IPS DF 4.7 (cell line): ENCODE data around the gene OSBPL2.

ENCODE experiments used
- DNase-seq: peaks from one replicate; pipeline ENCODE4 v3.0.0-alpha.2; 2013; ENCODE audit warnings: low spot score; ENCODE audit errors: extremely low read depth

OSBPL2 gene

DNA sequence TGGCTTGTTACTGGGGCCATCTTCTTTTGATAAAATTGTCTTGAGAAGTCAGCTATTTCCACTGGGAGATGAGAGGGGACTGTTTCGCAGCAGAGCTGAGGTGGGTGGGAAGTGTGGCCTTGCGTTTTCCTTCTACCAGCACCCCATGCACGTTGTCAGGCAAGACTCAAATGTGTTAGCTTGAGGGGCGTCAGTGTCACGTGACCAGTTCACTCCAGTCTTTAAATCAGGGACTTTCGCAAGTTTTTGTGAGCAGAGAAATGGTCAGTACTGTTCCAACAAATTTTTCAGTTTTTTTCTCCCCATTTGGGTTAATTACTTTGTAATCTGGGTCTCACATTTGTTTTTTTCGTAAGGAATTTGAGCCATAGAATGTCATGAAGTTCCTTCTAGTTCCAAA is 43.8 kb downstream of the OSBPL2 start:
- DNase-seq = no peak

DNA sequence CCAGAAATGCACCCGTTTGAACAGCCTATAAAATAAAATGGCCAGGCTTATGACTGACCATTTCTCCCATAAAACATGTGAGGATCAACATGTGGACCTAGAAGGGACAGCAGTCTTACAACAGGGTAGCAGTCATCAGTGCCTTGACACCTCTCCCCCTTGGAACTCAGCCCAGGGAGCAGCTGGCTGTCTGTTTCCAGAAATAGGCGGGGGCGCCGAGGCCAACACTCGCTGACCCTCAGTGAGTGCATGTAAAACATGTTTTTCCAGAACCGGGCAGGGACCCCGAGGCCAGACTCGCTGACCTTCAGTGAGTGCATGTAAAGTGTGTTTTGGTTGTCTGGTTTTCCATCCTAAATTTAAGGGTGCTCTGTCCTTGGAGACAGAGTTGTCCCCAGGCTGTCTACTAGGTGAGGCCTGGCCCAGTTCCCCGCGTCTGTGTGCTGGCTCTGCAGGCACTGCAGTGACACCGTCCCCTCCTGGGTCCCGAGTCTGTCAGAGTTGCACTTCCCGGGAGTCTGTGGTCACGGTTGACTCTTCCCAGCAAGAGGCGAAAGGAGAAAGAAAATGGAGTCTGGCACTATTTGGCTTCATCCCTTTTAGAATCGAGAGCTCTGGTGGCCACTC is 44.7 kb downstream of the OSBPL2 start:
- DNase-seq = no peak

DNA sequence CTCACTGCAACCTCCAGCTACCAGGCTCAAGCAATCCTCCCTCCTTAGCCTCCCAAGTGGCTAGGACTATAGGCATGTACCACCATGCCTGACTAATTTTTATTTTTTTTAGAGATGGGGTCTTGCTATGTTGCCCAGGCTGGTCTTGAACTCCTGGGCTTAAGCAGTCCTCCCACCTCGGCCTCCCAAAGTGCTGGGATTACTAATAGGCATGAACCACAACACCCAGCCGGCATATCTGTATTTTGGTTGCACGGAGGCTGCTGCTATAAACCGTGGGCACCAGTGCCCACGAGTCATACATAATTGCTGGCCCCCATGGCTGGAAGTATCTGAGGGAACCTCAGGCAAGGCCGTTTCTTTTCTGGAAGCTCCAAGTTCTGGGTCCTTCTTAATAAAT is 46.1 kb downstream of the OSBPL2 start:
- no peak for DNase-seq

DNA sequence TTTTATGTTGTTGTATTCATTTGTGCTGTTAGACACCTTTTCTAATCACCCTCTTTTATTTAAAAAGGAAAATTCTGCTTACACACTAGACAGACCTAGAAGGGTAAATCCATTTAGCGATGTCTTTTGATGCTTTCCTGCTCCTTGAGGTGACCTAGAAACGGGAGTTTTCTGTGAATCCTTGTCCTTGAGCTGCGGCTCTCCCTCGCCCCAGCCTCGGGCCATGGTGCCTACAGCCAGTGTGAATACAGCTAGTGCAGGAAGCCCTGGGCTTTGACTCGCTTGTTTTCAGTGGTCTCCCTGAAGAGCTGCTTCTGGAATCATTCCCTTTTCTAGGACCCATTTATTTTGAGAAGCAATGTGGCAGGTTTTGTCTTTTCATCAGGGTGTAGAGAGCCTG is 46.8 kb downstream of the OSBPL2 start:
- no peak for DNase-seq

DNA sequence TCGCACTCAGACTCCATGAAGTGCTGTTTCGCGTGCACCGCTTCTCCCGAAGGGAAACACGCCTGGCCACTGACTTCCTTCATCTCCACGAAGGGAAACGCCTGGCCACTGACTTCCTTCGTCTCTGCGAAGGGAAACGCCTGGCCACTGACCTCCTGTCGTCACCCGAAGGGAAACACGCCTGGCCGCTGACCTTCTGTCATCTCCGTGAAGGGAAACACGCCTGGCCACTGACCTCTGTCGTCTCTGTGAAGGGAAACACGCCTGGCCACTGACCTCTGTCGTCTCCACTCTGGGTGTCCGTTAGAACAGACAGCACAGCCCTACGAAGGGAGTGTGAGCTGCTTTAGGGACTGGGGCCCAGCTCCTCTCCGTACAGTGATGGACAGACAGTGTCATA is 47.4 kb downstream of the OSBPL2 start:
- no peak for DNase-seq

DNA sequence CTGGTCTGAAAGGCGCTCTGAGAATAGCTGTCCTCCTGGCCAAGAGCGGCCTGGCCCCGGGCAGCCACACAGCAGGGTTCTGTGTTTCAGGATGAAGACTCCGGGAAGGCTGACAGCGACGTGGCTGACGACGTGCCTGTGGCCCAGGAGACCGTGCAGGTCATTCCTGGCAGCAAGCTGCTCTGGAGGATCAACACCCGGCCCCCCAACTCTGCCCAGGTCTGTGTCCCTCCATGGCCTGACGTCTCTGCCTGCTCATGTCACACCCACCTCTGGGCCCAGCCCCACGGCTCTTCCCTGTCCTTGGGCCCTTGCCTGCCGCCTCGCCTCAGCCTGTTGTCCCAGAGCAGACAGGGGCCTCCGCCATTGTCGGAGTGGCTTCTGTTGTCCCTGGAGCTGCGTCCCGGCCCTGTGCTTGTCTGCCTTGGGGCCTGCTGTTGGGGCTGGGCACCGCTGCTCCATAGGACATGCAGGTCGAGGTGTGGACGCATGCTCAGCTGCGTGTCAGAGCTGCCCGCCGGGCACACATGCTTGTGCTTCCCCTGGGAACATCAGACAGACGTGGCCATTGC is 48.3 kb downstream of the OSBPL2 start:
- DNase-seq = no peak

DNA sequence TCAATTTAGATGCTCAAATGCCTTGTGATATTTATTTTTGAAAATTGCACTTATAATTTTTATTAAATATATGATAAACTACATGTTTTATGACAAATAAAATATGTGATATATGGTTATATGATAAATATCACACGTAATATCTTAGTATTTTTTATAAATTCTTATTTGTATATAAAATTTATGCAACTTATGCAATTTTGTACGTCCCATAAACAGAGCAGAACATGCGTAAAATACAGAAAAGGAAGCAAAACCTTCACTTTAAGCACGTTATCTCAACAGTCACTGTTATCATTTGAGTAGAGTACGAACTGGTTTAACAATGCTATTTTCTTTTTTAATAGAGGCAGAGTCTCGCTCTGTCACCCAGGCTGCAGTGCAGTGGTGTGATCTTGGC is 48.8 kb downstream of the OSBPL2 start:
- DNase-seq = no peak

DNA sequence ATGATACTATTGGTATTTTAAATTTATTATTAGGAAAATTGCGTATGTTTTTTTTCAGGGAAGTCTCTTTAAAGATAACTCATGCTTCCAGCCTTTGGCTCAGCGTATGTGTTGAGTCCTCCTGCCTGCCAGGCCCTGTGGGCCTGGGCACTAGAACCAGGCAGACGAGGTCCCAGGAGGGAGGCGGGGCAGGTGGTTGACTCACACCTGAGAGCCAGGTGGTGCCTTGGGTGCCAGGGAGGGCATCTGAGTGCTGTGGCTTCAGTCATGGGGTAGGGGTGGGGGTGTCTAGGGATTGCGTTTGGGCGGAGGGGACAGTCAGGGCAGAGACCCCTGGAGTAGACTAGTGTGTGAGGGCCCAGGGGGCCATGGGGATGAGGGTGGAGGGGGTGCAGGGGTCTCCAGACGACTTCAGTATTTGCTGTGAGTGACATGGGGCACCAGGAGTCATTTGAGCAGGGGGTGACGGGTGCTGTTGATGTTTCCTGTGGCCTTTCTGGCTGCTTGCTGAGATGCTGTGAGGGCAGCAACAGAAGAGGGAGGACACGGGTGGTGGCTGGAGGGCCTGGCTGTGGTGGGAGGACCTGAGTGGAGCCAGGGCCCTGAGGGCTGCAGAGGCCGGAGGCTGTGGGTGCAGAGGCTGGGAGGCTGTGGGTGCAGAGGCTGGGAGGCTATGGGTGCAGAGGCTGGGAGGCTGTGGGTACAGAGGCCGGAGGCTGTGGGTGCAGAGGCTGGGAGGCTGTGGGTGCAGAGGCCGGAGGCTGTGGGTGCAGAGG is 49.6 kb downstream of the OSBPL2 start:
- DNase-seq = no peak

DNA sequence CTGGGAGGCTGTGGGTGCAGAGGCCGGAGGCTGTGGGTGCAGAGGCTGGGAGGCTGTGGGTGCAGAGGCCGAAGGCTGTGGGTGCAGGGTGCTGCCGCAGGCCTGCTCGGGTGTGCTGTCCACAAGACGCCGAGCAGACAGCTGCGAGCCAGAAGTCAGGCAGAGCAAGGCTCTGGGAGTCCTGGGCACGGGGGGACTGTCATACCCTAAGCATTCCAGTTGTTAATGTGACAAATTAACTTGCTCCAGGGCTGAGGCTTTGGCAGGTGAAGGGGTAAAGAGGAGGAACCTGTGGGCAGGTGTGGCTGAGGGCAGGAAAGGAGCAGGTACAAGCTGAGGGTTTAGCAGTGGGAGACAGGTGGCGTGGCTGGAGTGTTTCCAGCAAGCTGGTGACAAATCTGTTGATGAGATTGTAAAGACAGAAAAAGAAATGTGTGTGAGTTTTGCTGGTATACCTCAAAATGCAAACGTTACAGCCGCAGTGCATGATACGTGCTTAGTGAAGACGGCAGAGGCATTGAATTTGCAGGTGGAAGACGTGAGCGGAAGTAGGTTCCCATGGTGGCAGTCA is 50.3 kb downstream of the OSBPL2 start:
- DNase-seq = no peak

DNA sequence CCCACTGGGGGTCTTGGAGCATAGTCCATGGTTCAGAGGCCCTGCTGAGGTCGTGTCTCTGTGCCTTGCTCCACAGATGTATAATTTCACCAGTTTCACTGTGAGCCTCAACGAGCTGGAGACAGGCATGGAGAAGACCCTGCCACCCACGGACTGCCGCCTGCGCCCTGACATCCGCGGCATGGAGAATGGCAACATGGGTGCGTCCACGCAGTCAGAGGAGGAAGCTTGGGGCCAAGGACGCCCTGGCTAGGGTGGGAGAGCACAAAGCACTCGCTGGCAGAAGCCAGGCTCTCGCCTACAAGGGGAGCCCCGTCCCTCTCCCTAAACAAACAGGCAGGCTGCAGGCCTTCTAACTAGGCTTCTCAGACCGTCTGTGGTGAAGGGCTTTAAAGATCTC is 50.8 kb downstream of the OSBPL2 start:
- no peak for DNase-seq

DNA sequence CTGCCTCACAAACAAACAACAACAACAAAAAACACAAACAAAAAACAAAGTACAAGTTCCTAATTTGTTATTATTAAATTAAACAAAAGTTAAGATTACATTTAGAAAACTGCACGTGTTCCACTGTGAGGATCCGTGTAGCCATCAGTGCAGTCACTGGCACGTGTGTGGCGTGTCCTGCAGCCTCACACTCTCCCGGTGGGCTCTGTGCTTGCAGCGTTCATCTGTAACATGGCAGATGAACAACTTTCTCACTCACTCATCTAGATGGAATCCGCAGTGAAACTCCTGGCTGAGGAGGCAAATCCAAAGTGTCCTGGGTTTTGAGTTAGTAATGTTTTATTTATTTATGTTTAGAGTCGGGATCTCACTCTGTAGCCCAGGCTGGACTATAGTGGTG is 51.6 kb downstream of the OSBPL2 start:
- no peak for DNase-seq

DNA sequence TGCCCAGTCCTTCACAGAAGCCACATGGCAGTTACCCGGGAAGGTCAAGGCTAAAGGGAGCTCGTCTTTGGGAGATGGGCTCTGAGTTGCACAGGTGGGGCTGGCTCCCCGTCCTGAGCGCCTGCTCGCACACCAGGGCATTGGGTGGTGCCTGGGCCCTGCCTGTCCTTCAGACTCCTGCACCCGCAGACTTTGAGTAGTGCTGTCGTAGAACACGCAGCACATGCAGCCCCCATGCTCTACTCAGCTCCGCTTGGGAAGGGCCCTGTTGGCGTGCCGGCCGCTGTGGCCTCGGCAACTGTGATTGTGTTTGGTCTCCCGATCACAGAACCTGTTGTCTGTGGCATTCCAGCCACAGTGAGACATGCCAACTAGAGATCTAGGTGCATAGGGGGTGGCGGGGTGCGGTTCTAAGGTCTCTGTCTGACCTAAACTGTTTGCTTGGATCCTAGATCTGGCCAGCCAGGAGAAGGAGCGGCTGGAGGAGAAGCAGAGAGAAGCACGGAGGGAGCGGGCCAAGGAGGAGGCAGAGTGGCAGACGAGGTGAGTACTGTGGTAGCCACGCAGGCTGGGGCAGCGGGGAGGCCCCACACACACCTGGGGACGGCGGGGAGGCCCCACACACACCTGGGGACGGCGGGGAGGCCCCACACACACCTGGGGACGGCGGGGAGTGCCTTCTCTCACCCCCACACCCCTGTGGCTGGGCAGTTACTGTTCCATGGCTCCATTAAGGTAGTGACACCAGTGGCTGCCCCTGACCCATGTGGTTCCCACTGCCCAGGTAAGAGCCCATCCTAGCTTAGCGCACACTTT is 53.1 kb downstream of the OSBPL2 start:
- no peak for DNase-seq

DNA sequence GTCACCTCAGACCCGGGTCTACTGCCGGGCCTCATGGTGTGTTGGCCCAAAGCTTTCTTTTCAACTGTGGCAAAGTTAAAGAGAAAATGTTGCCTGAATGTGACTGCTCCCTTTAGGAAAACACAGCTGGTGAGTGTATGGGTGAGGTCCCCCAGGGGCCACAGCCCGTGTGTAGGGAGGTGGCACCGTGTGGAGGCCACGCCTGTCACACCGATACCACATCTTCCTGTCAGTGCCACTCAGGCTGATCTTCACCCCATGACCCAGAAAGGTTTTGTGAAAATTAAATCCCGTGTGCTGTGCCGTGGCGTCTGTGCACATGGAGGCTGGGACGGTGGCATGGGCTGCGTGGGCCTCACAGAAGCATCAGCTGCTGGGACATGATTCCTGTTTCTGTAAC is 53.8 kb downstream of the OSBPL2 start:
- DNase-seq = no peak

DNA sequence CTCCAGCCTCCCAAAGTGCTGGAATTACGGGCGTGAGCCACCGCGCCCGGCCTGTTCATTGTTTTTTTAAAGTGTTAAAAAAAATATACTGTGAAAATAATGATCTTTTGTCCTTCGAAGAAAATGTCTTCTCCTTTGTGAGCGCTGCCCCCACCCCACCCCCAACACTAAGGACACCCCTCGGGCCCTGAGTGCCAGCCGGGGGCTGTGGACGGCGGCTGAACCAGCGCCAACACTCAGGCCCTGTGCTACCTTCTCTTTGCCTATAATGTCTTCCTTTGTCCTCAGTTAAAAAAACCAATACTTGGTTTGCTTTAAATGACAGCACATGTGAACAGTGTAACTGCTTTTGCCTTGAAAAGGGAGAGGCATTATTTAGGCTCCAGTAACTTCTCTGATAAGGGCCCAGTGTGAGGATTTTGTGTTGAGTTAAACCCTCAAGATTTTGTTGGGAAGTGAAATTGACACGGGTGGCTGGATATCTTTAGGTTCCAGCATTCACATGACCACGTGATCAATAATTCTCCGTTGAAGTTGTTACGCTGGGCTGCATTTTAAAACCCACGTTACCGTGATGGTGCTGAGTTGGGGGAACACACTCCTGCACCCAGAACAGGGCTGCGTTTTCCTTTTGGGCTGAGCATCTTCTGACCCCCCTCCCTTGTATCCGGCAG is 54.9 kb downstream of the OSBPL2 start:
- DNase-seq = no peak

DNA sequence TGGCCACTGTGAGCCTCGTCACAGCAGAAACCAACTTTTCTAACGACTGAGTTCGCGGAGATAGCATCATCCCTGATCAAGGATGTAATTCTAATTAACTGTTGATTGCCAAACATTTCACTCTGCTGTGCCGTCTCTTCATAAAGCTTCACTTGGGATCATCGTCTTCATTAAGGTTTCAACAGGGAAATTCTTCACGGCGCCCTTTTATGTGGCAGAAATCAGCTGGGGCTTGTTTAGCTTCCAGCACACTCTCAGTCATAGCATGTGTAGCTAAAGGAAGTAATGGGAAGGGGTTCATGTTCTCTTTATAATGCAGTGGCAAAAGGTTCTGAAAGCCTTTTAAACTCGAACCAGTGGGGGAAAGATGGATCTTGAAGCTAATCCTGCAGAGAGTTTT is 55.6 kb downstream of the OSBPL2 start:
- DNase-seq = no peak

DNA sequence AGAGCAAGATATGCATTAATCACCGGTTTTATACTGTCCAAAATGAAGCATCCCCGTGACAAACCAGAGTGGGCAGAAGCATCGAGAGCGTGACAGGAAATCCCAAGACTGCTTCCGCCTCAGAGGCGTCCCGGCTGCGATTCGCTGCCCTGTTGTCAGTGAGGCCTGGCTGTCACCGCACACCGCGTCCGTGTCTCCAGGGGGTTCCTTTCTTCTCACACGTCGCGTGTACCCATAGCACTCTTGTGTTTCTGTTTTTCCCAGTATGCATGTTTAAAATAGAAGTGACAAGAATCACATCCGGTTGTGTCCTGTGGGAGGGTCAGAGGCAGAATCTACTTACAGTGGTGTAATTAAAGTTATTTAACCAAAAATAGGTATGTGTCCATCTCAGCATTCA is 56.2 kb downstream of the OSBPL2 start:
- no peak for DNase-seq

DNA sequence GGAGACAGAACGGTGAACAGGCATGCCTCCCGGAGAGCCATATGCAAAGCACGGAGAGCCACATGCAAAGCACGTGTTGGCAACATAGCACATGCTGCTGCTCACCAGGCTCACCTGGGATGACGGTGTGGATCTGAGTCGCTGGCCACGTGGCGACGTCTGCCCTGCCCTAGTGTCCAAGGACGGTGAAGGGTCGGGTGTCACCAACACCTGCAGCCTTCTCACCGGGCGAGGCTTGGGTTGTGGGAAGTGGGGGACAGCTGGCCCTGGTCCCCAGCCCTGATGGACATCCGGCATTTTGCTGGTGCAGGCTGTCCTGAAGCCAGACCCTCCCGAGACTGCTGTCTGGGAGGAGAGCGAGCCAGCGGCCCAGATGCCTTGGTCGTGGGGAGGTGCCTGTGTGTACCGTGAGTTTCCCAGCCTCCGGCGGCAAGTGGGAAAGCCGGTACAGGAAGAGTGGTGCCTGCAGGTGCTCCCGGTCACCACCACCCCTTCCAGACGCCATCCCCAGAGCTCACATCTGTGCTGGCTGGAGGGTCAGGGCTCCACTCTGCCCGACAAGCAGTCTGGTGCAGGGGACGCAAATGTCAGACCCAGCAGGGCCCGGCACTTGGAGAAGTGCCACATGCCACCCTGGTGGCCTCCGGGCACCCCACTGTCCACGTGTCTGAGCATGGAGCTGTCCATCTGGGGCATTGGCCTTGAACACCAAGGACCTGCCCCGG is 58.6 kb downstream of the OSBPL2 start:
- DNase-seq = no peak

DNA sequence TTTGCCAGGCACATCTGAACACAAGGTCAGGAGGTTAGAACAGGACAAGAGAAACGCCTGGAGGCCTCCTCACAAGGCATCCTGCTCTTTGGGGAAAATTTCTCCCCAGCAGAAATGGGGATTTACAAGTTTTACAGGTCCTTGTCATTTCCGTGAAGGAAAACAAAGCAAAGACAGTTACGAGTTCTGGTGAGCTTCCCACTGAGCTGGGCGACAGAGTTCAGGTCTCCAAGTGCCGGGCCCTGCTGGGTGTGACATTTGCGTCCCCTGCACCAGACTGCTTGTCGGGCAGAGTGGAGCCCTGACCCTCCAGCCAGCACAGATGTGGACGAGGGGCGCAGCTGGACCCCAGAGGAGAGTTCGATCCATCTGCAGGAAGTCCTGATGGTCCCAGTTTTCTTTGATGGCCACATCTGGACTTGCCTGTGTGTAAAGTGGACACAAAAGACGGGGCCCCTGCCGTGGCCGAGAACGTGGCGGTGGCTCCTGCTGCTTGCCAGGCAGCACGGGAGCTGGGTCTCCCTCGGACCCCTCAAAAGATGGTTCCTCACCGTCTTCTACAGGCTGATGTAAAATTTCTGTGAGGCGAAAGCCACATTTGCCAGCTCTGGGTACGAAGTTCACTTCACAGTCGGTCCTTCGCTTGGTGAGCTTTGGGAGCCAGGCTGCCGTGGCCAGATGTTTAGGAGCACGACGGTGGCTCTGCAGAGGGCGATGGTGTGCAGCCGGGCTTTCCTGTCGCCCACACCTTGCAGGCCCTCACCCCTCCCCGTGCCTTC is 59.3 kb downstream of the OSBPL2 start:
- no peak for DNase-seq

DNA sequence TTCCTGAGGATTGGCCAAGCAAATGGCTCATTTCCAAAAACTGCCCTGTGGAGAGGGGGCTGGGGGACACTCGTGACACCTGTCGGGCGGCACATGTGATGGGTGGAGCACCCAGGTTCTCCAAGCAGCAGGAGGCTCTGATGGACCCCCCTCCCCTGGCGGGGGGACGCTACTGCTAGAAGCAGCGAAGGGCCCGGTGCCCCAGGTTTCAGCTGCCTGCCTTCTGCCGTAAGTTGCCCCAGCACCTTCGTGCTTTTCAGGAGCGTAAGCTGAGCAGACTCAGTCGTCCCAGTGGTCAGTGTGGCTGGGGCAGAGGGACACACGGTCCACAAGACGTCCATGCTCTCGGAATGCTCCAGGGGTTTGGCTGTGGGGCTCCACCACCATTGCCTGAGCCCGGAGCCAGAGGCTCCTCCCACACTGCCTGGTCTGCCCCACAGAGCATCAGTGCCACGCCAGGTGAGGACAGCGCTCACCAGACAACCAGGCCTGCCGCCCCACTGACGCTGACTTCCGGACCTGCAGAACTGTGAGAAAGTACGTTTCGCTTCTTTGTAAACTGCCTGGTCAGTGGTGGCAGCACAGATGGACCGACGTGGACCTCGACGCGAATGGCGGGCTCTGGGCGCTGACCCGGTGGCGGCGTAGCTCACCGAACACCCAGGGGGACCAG is 60.4 kb downstream of the OSBPL2 start:
- no peak for DNase-seq
